GM21360 (cell line): ENCODE measurements around the gene NPRL2.

ENCODE experiments used
- ATAC-seq: cut with Tn5 transposase; IDR thresholded peaks from one replicate; pipeline ENCODE4 v1.9.1; 2021; ENCODE audit warnings: mild to moderate bottlenecking, moderate library complexity; ENCODE audit not compliant: unreplicated experiment

NPRL2 gene

GRCh38 chr3:50330330-50330729 lies 20.2 kb downstream of the NPRL2 start:
- ATAC-seq, result no peak

- peak; percentile 77 for ATAC-seq
Measured at GRCh38 chr3:50327943-50328691, 22.5 kb downstream of the NPRL2 start, which contains the start of gene TUSC2. TSS of gene TUSC2 (minus strand) at chr3:50328223. CDS start at chr3:50328099, 124 bp downstream.

- ATAC-seq, result no peak
Measured at GRCh38 chr3:50327129-50327528, 23.4 kb downstream of the NPRL2 start.

- ATAC-seq, result no peak
Measured at GRCh38 chr3:50326182-50326541, 24.4 kb downstream of the NPRL2 start.

GRCh38 chr3:50325497-50326181 lies 24.9 kb downstream of the NPRL2 start:
- no peak for ATAC-seq

- no peak for ATAC-seq
Measured at GRCh38 chr3:50325113-50325480, 25.5 kb downstream of the NPRL2 start.

- ATAC-seq, result no peak
Measured at GRCh38 chr3:50324351-50325112, 26.0 kb downstream of the NPRL2 start.

GRCh38 chr3:50323614-50324199 lies 26.9 kb downstream of the NPRL2 start:
- no peak for ATAC-seq

- ATAC-seq, result no peak
Measured at GRCh38 chr3:50323092-50323600, 27.4 kb downstream of the NPRL2 start.

- no peak for ATAC-seq
Measured at GRCh38 chr3:50322386-50323091, 28.0 kb downstream of the NPRL2 start, which contains the start of gene HYAL2. TSS of gene HYAL2 (minus strand) at chr3:50322745. CDS start at chr3:50320489, 2,256 bp downstream.

- ATAC-seq, result no peak
Measured at GRCh38 chr3:50322115-50322385, 28.5 kb downstream of the NPRL2 start.

GRCh38 chr3:50321336-50322114 lies 29.1 kb downstream of the NPRL2 start:
- peak; percentile 61 for ATAC-seq

- ATAC-seq, result peak; percentile 33
Measured at GRCh38 chr3:50320853-50321335, 29.7 kb downstream of the NPRL2 start.

- no peak for ATAC-seq
Measured at GRCh38 chr3:50319894-50320625, 30.5 kb downstream of the NPRL2 start.

- ATAC-seq, result no peak
Measured at GRCh38 chr3:50319181-50319893, 31.2 kb downstream of the NPRL2 start.

- ATAC-seq, result no peak
Measured at GRCh38 chr3:50318615-50319014, 32.0 kb downstream of the NPRL2 start.

- no peak for ATAC-seq
Measured at GRCh38 chr3:50318163-50318562, 32.4 kb downstream of the NPRL2 start.

GRCh38 chr3:50317300-50317699 lies 33.3 kb downstream of the NPRL2 start:
- no peak for ATAC-seq
